Caco-2 (cell line): Measurements from ENCODE around the gene PPTC7. TPM values are rescaled to one million over a fixed set of nuclear protein-coding genes. Genes with fewer than 3 reads are reported as not detected.

Source experiments
- BruUV-seq: library from RNA; stranded (reverse); fragments of 400-500 nt; replicated peaks from 2 replicates; lab custom pipeline; 2021; lab: Mats Ljungman, UMichigan
- CTCF ChIA-PET: fragments of 300-600 bp; sonication (Branson Sonifier 250); formaldehyde crosslinking; loops from one replicate; lab custom pipeline; 2022; ENCODE audit warnings: antibody characterized with exemption; lab: Charles Lee
- POLR2A ChIA-PET: fragments of 300-600 bp; sonication (Branson Sonifier 250); formaldehyde crosslinking; loops from one replicate; lab custom pipeline; 2022; ENCODE audit warnings: antibody characterized with exemption; lab: Charles Lee
- DNase-seq, 2 experiments: peaks; one replicate each; pipeline versions ENCODE4 v3.0.0 to v3.0.0-alpha.2; 2020 to 2022
- H3K27me3 ChIP-seq: replicated peaks from 2 replicates; pipeline ENCODE4 v1.6.0; 2011; ENCODE audit warnings: low read length; ENCODE audit not compliant: control insufficient read depth, insufficient read depth
- H3K36me3 ChIP-seq: 2 replicates; pipeline ENCODE4 v1.5.1; 2011; ENCODE audit warnings: low read length; ENCODE audit not compliant: control insufficient read depth, insufficient read depth
- H3K4me1 ChIP-seq: fragments of 250-450 bp; sonication (Bioruptor Pico); 2 replicates; pipeline ENCODE4 v1.5.1; 2020; ENCODE audit warnings: mild to moderate bottlenecking
- H3K4me3 ChIP-seq: 2 replicates; pipeline ENCODE4 v1.5.1; 2011; ENCODE audit warnings: low read depth, mild to moderate bottlenecking, control low read depth, low read length
- H3K9me3 ChIP-seq: fragments of 250-450 bp; sonication (Bioruptor Pico); 2 replicates; pipeline ENCODE4 v1.5.1; 2020; ENCODE audit warnings: mild to moderate bottlenecking, moderate library complexity
- H3K27ac Mint-ChIP-seq: one replicate; pipeline ENCODE4 v1.8.0; 2022; ENCODE audit warnings: mixed read lengths; ENCODE audit not compliant: unreplicated experiment
- H3K27me3 Mint-ChIP-seq: one replicate; pipeline ENCODE4 v1.8.0; 2022; ENCODE audit warnings: mixed read lengths; ENCODE audit not compliant: insufficient read depth, unreplicated experiment
- H3K36me3 Mint-ChIP-seq: one replicate; pipeline ENCODE4 v1.8.0; 2022; ENCODE audit warnings: mild to moderate bottlenecking, mixed read lengths; ENCODE audit not compliant: insufficient read depth, unreplicated experiment
- H3K4me1 Mint-ChIP-seq: one replicate; pipeline ENCODE4 v1.8.0; 2022; ENCODE audit warnings: low read depth, mixed read lengths; ENCODE audit not compliant: unreplicated experiment
- H3K4me3 Mint-ChIP-seq: one replicate; pipeline ENCODE4 v1.8.0; 2022; ENCODE audit warnings: mild to moderate bottlenecking, moderate library complexity, mixed read lengths; ENCODE audit not compliant: unreplicated experiment
- H3K9me3 Mint-ChIP-seq: one replicate; pipeline ENCODE4 v1.8.0; 2022; ENCODE audit warnings: mixed read lengths; ENCODE audit not compliant: unreplicated experiment
- CTCF ChIP-seq, 2 experiments: fragments of 200-600 bp in 1 of 2; IDR thresholded peaks; 1 replicate in 1 of 2; 2 replicates in 1 of 2; pipeline versions ENCODE4 v1.5.1 to v1.8.0; 2011 to 2022; ENCODE audit warnings: antibody characterized with exemption in 1 of 2, control low read depth in 1 of 2, inconsistent platforms in 1 of 2, low read depth in 1 of 2, low read length in 1 of 2, mild to moderate bottlenecking in 1 of 2, moderate library complexity in 1 of 2; ENCODE audit not compliant: insufficient read depth in 1 of 2, severe bottlenecking in 1 of 2, unreplicated experiment in 1 of 2
- intact Hi-C: fragments of 100-400 bp; cut with micrococcal nuclease; formaldehyde crosslinking; loops from one replicate; pipeline ENCODE4 v1.10.0; 2022; ENCODE audit not compliant: unreplicated experiment
- total RNA-seq: library from RNA; stranded (reverse); gene quantifications from 2 replicates; pipeline ENCODE4 v1.2.3, GENCODE V29; 2022

The PPTC7 gene
- total RNA-seq, 1 experiment from 2014 or later: 19.0 TPM

GRCh38 chr12:110501752-110502738 is 81.1 kb downstream of the PPTC7 start, which contains the start of the genes RAD9B and VPS29:
Gene RAD9B (plus strand): TSS chr12:110502331. CDS start chr12:110502338, 7 bp downstream.
Gene VPS29 (minus strand): TSS chr12:110502111. CDS start chr12:110502051, 60 bp downstream.
- H3K4me1 ChIP-seq: peaks cover 21% of the 10 kb centered on the region
- POLR2A ChIA-PET: interaction anchor here (0.5 to 5.5 kb wide), 5 partner anchors 31 to 204 kb away, joined by 3 to 36 read pairs (median 6); partner anchors contain the start of genes ARPC3, FAM216A and GPN3
- H3K36me3 ChIP-seq: no peaks in the 10 kb centered on the region
- peak; percentile 99 for DNase-seq
- no peaks in the 10 kb centered on the region for H3K9me3 Mint-ChIP-seq
- no peaks in the 10 kb centered on the region for H3K27me3 Mint-ChIP-seq
- H3K27ac Mint-ChIP-seq: peak within 1 kb of the TSS; percentile 97
- no peak for TF ChIP-seq CTCF (IDR thresholded peaks at IDR 0.05; ENCODE audit: insufficient read depth in 1 of 2, low read depth in 1 of 2, low read length in 1 of 2, severe bottlenecking in 1 of 2, unreplicated experiment in 1 of 2)
- peak within 1 kb of the TSS; percentile 95 for H3K4me3 Mint-ChIP-seq
- H3K4me1 Mint-ChIP-seq: no peaks in the 10 kb centered on the region
- H3K36me3 Mint-ChIP-seq: peaks cover 37% of the 10 kb centered on the region
- no peaks in the 10 kb centered on the region for H3K27me3 ChIP-seq
- H3K4me3 ChIP-seq: peak within 1 kb of the TSS; percentile 55
- BruUV-seq: TSS peak; percentile 94
- H3K9me3 ChIP-seq: no peaks in the 10 kb centered on the region
- CTCF ChIA-PET: interaction anchor here (0.7 to 1.3 kb wide), 3 partner anchors 33 to 100 kb away, joined by 4 to 5 read pairs (median 4); partner anchors contain the start of genes FAM216A and GPN3
- intact Hi-C loops: loop anchor here (1.0 to 5.0 kb wide), 2 partner anchors 34 to 50 kb away; partner anchors contain the start of genes ARPC3, FAM216A and GPN3

- H3K4me1 Mint-ChIP-seq: no peaks in the 10 kb centered on the region
- TSS peak; percentile 60 for BruUV-seq
Measured at GRCh38 chr12:110501399-110501751, 81.7 kb downstream of the PPTC7 start.

More at GRCh38 chr12:110501399-110501751, 81.7 kb downstream of the PPTC7 start:
- Histone ChIP-seq H3K9me3 (no peaks in the 10 kb centered on the region), H3K27me3 (no peaks in the 10 kb centered on the region), H3K4me1 (peaks cover 21% of the 10 kb centered on the region), H3K36me3 (no peaks in the 10 kb centered on the region), H3K4me3 (peak overlapping the region; percentile 55)
- Mint-ChIP-seq H3K9me3 (no peaks in the 10 kb centered on the region), H3K36me3 (peaks cover 41% of the 10 kb centered on the region), H3K27me3 (no peaks in the 10 kb centered on the region), H3K4me3 (peak overlapping the region; percentile 95), H3K27ac (peak overlapping the region; percentile 97)
- ChIA-PET CTCF (interaction anchor here (0.6 kb wide), 1 partner anchor 32 kb away, joined by 3 read pairs; no protein-coding TSS in a partner anchor), POLR2A (interaction anchor here (0.5 to 5.5 kb wide), 3 partner anchors 33 to 819 kb away, joined by 6 to 36 read pairs (median 13); partner anchors contain the start of genes ARPC3, FAM216A and GPN3)
- no peak for DNase-seq
- intact Hi-C loops: loop anchor here (5.0 kb wide), 1 partner anchor 49 kb away; the partner anchor contains the start of gene ARPC3
- TF ChIP-seq CTCF (IDR thresholded peaks at IDR 0.05; ENCODE audit: insufficient read depth in 1 of 2, low read depth in 1 of 2, low read length in 1 of 2, severe bottlenecking in 1 of 2, unreplicated experiment in 1 of 2): no peak
